GM21528 (cell line): ENCODE results near the gene SLC25A29.
"Not testable (repeated sequence)": the region's sequence is repeated elsewhere in the genome, so short reads cannot be mapped to it uniquely, and the experiment has no call there.

Experiments used
- ATAC-seq: cut with Tn5 transposase; IDR thresholded peaks from one replicate; pipeline ENCODE4 v1.9.1; 2021; ENCODE audit warnings: mild to moderate bottlenecking, moderate library complexity; ENCODE audit not compliant: unreplicated experiment, low FRiP score

The SLC25A29 gene

GRCh38 chr14:100306101-100306997, at the start of gene SLC25A29:
SLC25A29 (minus strand) TSS chr14:100306444; CDS start chr14:100306232, 212 bp downstream.
- ATAC-seq, result peak; percentile 88

- ATAC-seq, result no peak
These were observed 44.7 kb upstream of the SLC25A29 start for GRCh38 chr14:100350986-100351385.

- ATAC-seq, result no peak
These were observed 44.2 kb upstream of the SLC25A29 start for GRCh38 chr14:100350276-100350926.

GRCh38 chr14:100348784-100349685, 42.8 kb upstream of the SLC25A29 start:
- ATAC-seq, result no peak

GRCh38 chr14:100348253-100348729, 42.0 kb upstream of the SLC25A29 start:
- no peak for ATAC-seq

- ATAC-seq, result no peak
These were observed 40.3 kb upstream of the SLC25A29 start for GRCh38 chr14:100346306-100347091.

- no peak for ATAC-seq
These were observed 39.5 kb upstream of the SLC25A29 start for GRCh38 chr14:100345711-100346110.

GRCh38 chr14:100344657-100345056, 38.4 kb upstream of the SLC25A29 start:
- not testable (repeated sequence) for ATAC-seq

GRCh38 chr14:100342826-100343225, 36.6 kb upstream of the SLC25A29 start:
- ATAC-seq, result not testable (repeated sequence)

GRCh38 chr14:100342195-100342594, 36.0 kb upstream of the SLC25A29 start:
- no peak for ATAC-seq

- ATAC-seq, result no peak
These were observed 35.2 kb upstream of the SLC25A29 start for GRCh38 chr14:100341301-100342031.

- ATAC-seq, result no peak
These were observed 34.2 kb upstream of the SLC25A29 start for GRCh38 chr14:100340423-100340813.

GRCh38 chr14:100339766-100340422, 33.6 kb upstream of the SLC25A29 start:
- ATAC-seq, result no peak

- no peak for ATAC-seq
These were observed 30.6 kb upstream of the SLC25A29 start for GRCh38 chr14:100336618-100337530.

GRCh38 chr14:100334904-100335303, 28.7 kb upstream of the SLC25A29 start:
- no peak for ATAC-seq

GRCh38 chr14:100333827-100334226, 27.6 kb upstream of the SLC25A29 start:
- no peak for ATAC-seq

- ATAC-seq, result no peak
These were observed 27.1 kb upstream of the SLC25A29 start for GRCh38 chr14:100333311-100333710.

- ATAC-seq, result peak; percentile 55
These were observed 26.6 kb upstream of the SLC25A29 start for GRCh38 chr14:100332797-100333196.
